Trophoblast cell (in vitro differentiated cells and primary cell): ENCODE data around the gene RAB4B.

Experiments
- DNase-seq, 2 donors: peaks; one replicate each; pipeline ENCODE4 v3.0.0-alpha.2; 2016
- H2AFZ ChIP-seq: 2 replicates; pipeline ENCODE4 v1.6.1; 2013; ENCODE audit warnings: low read length, moderate library complexity, mild to moderate bottlenecking; ENCODE audit not compliant: insufficient read depth, poor library complexity
- H2AK5ac ChIP-seq: 2 replicates; pipeline ENCODE4 v1.6.1; 2013; ENCODE audit warnings: mild to moderate bottlenecking, low read length
- H2BK120ac ChIP-seq: 2 replicates; pipeline ENCODE4 v1.6.1; 2013; ENCODE audit warnings: low read length, mild to moderate bottlenecking, moderate library complexity; ENCODE audit not compliant: insufficient read depth, poor library complexity
- H2BK12ac ChIP-seq: 2 replicates; pipeline ENCODE4 v1.6.1; 2013; ENCODE audit warnings: mild to moderate bottlenecking, low read length, moderate library complexity
- H2BK5ac ChIP-seq: 2 replicates; pipeline ENCODE4 v1.6.1; 2013; ENCODE audit warnings: low read length, low read depth, moderate library complexity, mild to moderate bottlenecking; ENCODE audit not compliant: poor library complexity
- H3K14ac ChIP-seq: 2 replicates; pipeline ENCODE4 v1.6.1; 2013; ENCODE audit warnings: mild to moderate bottlenecking, low read length
- H3K18ac ChIP-seq: 2 replicates; pipeline ENCODE4 v1.6.1; 2013; ENCODE audit warnings: mild to moderate bottlenecking, low read length
- H3K23ac ChIP-seq: 2 replicates; pipeline ENCODE4 v1.6.1; 2013; ENCODE audit warnings: low read length
- H3K27ac ChIP-seq: 2 replicates; pipeline ENCODE4 v1.5.1; 2013; ENCODE audit warnings: low read depth, mild to moderate bottlenecking, inconsistent platforms, low read length, moderate library complexity
- H3K27me3 ChIP-seq: 2 replicates; pipeline ENCODE4 v1.6.1; 2013; ENCODE audit warnings: inconsistent platforms, mild to moderate bottlenecking, low read length, moderate library complexity; ENCODE audit not compliant: insufficient read depth
- H3K36me3 ChIP-seq, 2 experiments: 1 replicate in 1 of 2; 2 replicates in 1 of 2; pipeline ENCODE4 v1.6.1; 2013; ENCODE audit warnings: low read length in 2 of 2, mild to moderate bottlenecking in 2 of 2, moderate library complexity in 1 of 2; ENCODE audit not compliant: insufficient read depth in 2 of 2, control insufficient read depth in 1 of 2
- H3K4ac ChIP-seq: 2 replicates; pipeline ENCODE4 v1.6.1; 2013; ENCODE audit warnings: low read depth, mild to moderate bottlenecking, low read length, moderate library complexity
- H3K4me1 ChIP-seq, 2 experiments: 1 replicate in 1 of 2; 2 replicates in 1 of 2; pipeline ENCODE4 v1.6.1; 2013; ENCODE audit warnings: low read length in 2 of 2, mild to moderate bottlenecking in 2 of 2, moderate library complexity in 1 of 2; ENCODE audit not compliant: insufficient read depth in 2 of 2, control insufficient read depth in 1 of 2
- H3K4me2 ChIP-seq: 2 replicates; pipeline ENCODE4 v1.6.1; 2013; ENCODE audit warnings: inconsistent platforms, mild to moderate bottlenecking, low read length, moderate library complexity
- H3K4me3 ChIP-seq: 2 replicates; pipeline ENCODE4 v1.5.1; 2013; ENCODE audit warnings: mild to moderate bottlenecking, low read depth, low read length, inconsistent platforms
- H3K79me1 ChIP-seq: one replicate; pipeline ENCODE4 v1.6.1; 2013; ENCODE audit warnings: low read length
- H3K79me2 ChIP-seq: 2 replicates; pipeline ENCODE4 v1.6.1; 2013; ENCODE audit warnings: low read length, mild to moderate bottlenecking; ENCODE audit not compliant: control insufficient read depth, insufficient read depth, poor library complexity
- H3K9ac ChIP-seq: 2 replicates; pipeline ENCODE4 v1.6.1; 2013; ENCODE audit warnings: mild to moderate bottlenecking, low read length
- H3K9me3 ChIP-seq: 2 replicates; pipeline ENCODE4 v1.6.1; 2013; ENCODE audit warnings: low read depth, mild to moderate bottlenecking, control low read depth, inconsistent platforms, low read length; ENCODE audit not compliant: insufficient read depth
- H4K12ac ChIP-seq: 2 replicates; pipeline ENCODE4 v1.6.1; 2013; ENCODE audit warnings: low read depth, mild to moderate bottlenecking, low read length, moderate library complexity
- H4K8ac ChIP-seq: 2 replicates; pipeline ENCODE4 v1.6.1; 2013; ENCODE audit warnings: low read depth, mild to moderate bottlenecking, low read length, moderate library complexity
- H4K91ac ChIP-seq: one replicate; pipeline ENCODE4 v1.6.1; 2013; ENCODE audit warnings: low read depth, mild to moderate bottlenecking, low read length, moderate library complexity
- WGBS: extraction: QIAGEN DNeasy Blood & Tissue Kit; methylation state at CpG from one replicate; pipeline ENCODE4 v1.1.7; 2013; ENCODE audit warnings: missing lambda C conversion rate; ENCODE audit not compliant: insufficient read length, insufficient coverage; ENCODE audit errors: extremely low coverage; 5-methylcytosine and 5-hydroxymethylcytosine counted together

The RAB4B gene

GRCh38 chr19:40798683-40799557 lies 20.9 kb downstream of the RAB4B start, which contains the start of gene EGLN2:
TSS of gene EGLN2 (plus strand) at chr19:40799191. CDS start at chr19:40800573, 1,382 bp downstream.
- H3K4me3 ChIP-seq: peak within 1 kb of the TSS; percentile 89
- H3K4me2 ChIP-seq: peak within 1 kb of the TSS; percentile 83
- peaks cover 33 to 34% of the 10 kb centered on the region in 2 experiments for H3K36me3 ChIP-seq

GRCh38 chr19:40799558-40800338 lies 21.7 kb downstream of the RAB4B start:
- Histone ChIP-seq H4K12ac (peak overlapping the region; percentile 68), H3K4me1 (peaks cover 31 to 40% of the 10 kb centered on the region in 2 experiments), H3K4me2 (peak overlapping the region; percentile 83), H3K9me3 (peaks cover 2% of the 10 kb centered on the region), H3K14ac (peak overlapping the region; percentile 96), H4K91ac (peak overlapping the region; percentile 90), H2BK120ac (peak overlapping the region; percentile 87), H2BK12ac (peak overlapping the region; percentile 2), H3K79me1 (peaks cover 10% of the 10 kb centered on the region), H4K8ac (peak overlapping the region; percentile 81), H2AK5ac (peak overlapping the region; percentile 60), H3K9ac (peak overlapping the region; percentile 85), H3K27me3 (no peaks in the 10 kb centered on the region), H3K36me3 (peaks cover 40 to 43% of the 10 kb centered on the region in 2 experiments), H3K23ac (no peak overlapping the region), H2BK5ac (peak overlapping the region; percentile 83), H3K4ac (peak overlapping the region; percentile 82), H3K4me3 (peak overlapping the region; percentile 89), H3K18ac (peak overlapping the region; percentile 78), H3K79me2 (peaks cover 43% of the 10 kb centered on the region), H3K27ac (peak overlapping the region; percentile 81), H2AFZ (peak overlapping the region; percentile 31)
- WGBS: no CpG with 5 or more reads among the region's 40 CpGs
- no peak for DNase-seq

More at GRCh38 chr19:40798683-40799557, 20.9 kb downstream of the RAB4B start, which contains the start of gene EGLN2:
- H3K4me1 ChIP-seq: peaks cover 31 to 40% of the 10 kb centered on the region in 2 experiments
- peak within 1 kb of the TSS; percentile 87 for H2BK120ac ChIP-seq
- WGBS: no CpG with 5 or more reads among the region's 110 CpGs
- peak within 1 kb of the TSS; percentile 81 for H3K27ac ChIP-seq
- peak within 1 kb of the TSS; percentile 2 for H2BK12ac ChIP-seq
- H4K12ac ChIP-seq: peak within 1 kb of the TSS; percentile 68
- peak within 1 kb of the TSS; percentile 60 for H2AK5ac ChIP-seq
- H3K4ac ChIP-seq: peak within 1 kb of the TSS; percentile 82
- peak within 1 kb of the TSS; percentile 96 for H3K14ac ChIP-seq
- DNase-seq: peak; percentile 100
- H3K9ac ChIP-seq: peak within 1 kb of the TSS; percentile 85
- H3K9me3 ChIP-seq: peaks cover 2% of the 10 kb centered on the region
- H2AFZ ChIP-seq: peak within 1 kb of the TSS; percentile 31
- H3K18ac ChIP-seq: peak within 1 kb of the TSS; percentile 78
- peak within 1 kb of the TSS; percentile 90 for H4K91ac ChIP-seq
- no peaks in the 10 kb centered on the region for H3K27me3 ChIP-seq
- H3K79me2 ChIP-seq: peaks cover 39% of the 10 kb centered on the region
- H3K23ac ChIP-seq: no peak within 1 kb of the TSS
- peak within 1 kb of the TSS; percentile 83 for H2BK5ac ChIP-seq
- H4K8ac ChIP-seq: peak within 1 kb of the TSS; percentile 81
- H3K79me1 ChIP-seq: peaks cover 10% of the 10 kb centered on the region

- Histone ChIP-seq H3K9me3 (peaks cover 2% of the 10 kb centered on the region), H3K18ac (no peak overlapping the region), H2AK5ac (no peak overlapping the region), H3K79me2 (peaks cover 43% of the 10 kb centered on the region), H4K8ac (no peak overlapping the region), H3K4ac (peak overlapping the region; percentile 82), H3K27me3 (no peaks in the 10 kb centered on the region), H2BK12ac (no peak overlapping the region), H2BK120ac (no peak overlapping the region), H3K4me1 (peaks cover 31 to 44% of the 10 kb centered on the region in 2 experiments), H3K4me3 (peak overlapping the region; percentile 89), H3K4me2 (peak overlapping the region; percentile 83), H3K9ac (peak overlapping the region; percentile 57), H3K14ac (no peak overlapping the region), H4K12ac (no peak overlapping the region), H3K27ac (no peak overlapping the region), H3K36me3 (peaks cover 46 to 50% of the 10 kb centered on the region in 2 experiments), H4K91ac (no peak overlapping the region), H3K79me1 (peaks cover 10% of the 10 kb centered on the region), H3K23ac (no peak overlapping the region), H2AFZ (peak overlapping the region; percentile 11), H2BK5ac (no peak overlapping the region)
- no CpG with 5 or more reads among the region's 27 CpGs for WGBS
- no peak for DNase-seq
These were observed 22.4 kb downstream of the RAB4B start for GRCh38 chr19:40800339-40800996.

- H2AFZ ChIP-seq: peak overlapping the region; percentile 11
- H3K27ac ChIP-seq: no peak overlapping the region
- peak overlapping the region; percentile 16 for H3K18ac ChIP-seq
- H4K8ac ChIP-seq: no peak overlapping the region
- H3K36me3 ChIP-seq: peaks cover 47 to 51% of the 10 kb centered on the region in 2 experiments
- peaks cover 31 to 44% of the 10 kb centered on the region in 2 experiments for H3K4me1 ChIP-seq
- no peak overlapping the region for H2BK12ac ChIP-seq
- peak overlapping the region; percentile 32 for H3K4me3 ChIP-seq
- H2AK5ac ChIP-seq: no peak overlapping the region
- peaks cover 2% of the 10 kb centered on the region for H3K9me3 ChIP-seq
- H3K4ac ChIP-seq: peak overlapping the region; percentile 82
- H2BK5ac ChIP-seq: no peak overlapping the region
- H3K14ac ChIP-seq: no peak overlapping the region
- H3K79me2 ChIP-seq: peaks cover 43% of the 10 kb centered on the region
- no peak overlapping the region for H3K23ac ChIP-seq
- no peak overlapping the region for H3K9ac ChIP-seq
- no peak overlapping the region for H4K91ac ChIP-seq
- H2BK120ac ChIP-seq: no peak overlapping the region
- H3K79me1 ChIP-seq: peaks cover 10% of the 10 kb centered on the region
- peak overlapping the region; percentile 83 for H3K4me2 ChIP-seq
- peak overlapping the region; percentile 24 for H4K12ac ChIP-seq
- H3K27me3 ChIP-seq: no peaks in the 10 kb centered on the region
- DNase-seq: no peak
- no CpG with 5 or more reads among the region's 27 CpGs for WGBS
These were observed 22.9 kb downstream of the RAB4B start for GRCh38 chr19:40800997-40801377.
